Spleen (tissue), 7 donors: Measurements from ENCODE around the gene SOX9.

Experiments
- POLR2A ChIP-seq, 3 donors: fragments of 450-650 bp; IDR thresholded peaks; one replicate each; pipeline ENCODE4 v1.5.1; 2017; ENCODE audit warnings: antibody characterized with exemption in 3 of 3, mild to moderate bottlenecking in 1 of 3
- POLR2AphosphoS5 ChIP-seq, 3 donors: sonication (generic); formaldehyde crosslinking; IDR thresholded peaks; one replicate each; pipeline ENCODE4 v1.5.1; 2017; ENCODE audit warnings: antibody characterized with exemption in 3 of 3
- TF ChIP-seq, protein P1 (sequence below), 11 experiments: fragments of 200-600 bp in 7 of 11; fragments of 450-650 bp in 4 of 11; sonication (generic) in 4 of 11; IDR thresholded peaks in 8 of 11; conservative IDR thresholded peaks in 3 of 11; 1 replicate in 7 of 11; 2 replicates in 4 of 11; pipeline versions ENCODE4 v1.4.0 to v1.8.0; 2016 to 2021; ENCODE audit warnings: antibody characterized with exemption in 11 of 11, inconsistent platforms in 4 of 11, mild to moderate bottlenecking in 1 of 11
- donor health status: DM: no; HTN: no; CAD: no; lungs with moderate emphysema.
- donor health status: DM: no; HTN: no; CAD: no.
- donor health status: DM: no; HTN: no; CAD: no.

DNA sequence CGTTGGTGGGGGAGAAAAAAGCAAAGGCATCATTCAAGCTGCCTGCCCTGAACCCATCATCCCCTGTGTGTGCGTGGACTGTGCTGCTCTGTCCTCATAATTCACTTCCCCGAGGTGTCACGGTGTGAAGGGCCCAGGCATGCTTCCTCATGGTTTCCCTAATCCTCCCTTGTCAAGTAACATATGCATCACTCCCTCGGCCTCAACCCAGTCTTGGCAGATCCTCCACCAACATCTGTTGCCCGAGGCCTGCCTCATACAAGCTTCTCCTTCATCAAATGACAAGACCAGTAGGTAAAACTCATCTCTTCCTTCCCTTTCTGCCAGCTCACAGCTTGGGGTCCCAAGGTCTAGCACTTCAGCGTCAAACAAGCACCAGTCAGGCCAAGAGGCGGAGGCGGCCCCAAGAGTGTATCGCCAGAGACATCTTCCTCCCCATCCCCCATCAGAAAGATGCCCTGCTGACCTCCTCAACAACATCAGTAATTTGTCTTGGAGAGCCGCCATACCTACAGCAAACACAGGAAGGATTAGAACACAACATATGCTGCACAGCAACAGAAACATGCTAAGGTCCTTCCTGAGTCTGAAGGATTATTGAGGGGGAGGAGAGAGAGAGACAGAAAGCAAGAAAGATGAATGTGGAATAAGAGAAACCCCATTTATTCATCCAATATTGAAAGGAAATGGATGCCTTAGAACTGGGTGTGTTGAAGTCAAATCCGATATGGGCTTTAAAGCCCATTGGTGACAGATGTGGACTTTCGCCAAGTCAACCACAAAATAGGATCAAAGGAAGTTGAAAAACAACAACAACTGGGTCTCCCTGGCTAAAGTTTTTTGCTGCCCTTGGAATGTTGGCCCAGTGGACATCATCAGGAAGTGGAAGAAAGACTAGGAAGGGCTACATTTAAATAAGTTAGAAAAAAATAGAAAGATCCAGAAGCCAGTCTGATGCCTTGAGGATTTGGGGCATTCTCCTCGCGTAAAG, 38.4 kb downstream of the SOX9 start:
- TF ChIP-seq, protein P1, sequence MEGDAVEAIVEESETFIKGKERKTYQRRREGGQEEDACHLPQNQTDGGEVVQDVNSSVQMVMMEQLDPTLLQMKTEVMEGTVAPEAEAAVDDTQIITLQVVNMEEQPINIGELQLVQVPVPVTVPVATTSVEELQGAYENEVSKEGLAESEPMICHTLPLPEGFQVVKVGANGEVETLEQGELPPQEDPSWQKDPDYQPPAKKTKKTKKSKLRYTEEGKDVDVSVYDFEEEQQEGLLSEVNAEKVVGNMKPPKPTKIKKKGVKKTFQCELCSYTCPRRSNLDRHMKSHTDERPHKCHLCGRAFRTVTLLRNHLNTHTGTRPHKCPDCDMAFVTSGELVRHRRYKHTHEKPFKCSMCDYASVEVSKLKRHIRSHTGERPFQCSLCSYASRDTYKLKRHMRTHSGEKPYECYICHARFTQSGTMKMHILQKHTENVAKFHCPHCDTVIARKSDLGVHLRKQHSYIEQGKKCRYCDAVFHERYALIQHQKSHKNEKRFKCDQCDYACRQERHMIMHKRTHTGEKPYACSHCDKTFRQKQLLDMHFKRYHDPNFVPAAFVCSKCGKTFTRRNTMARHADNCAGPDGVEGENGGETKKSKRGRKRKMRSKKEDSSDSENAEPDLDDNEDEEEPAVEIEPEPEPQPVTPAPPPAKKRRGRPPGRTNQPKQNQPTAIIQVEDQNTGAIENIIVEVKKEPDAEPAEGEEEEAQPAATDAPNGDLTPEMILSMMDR (IDR thresholded peaks at IDR 0.05 in 8 of 11, conservative IDR thresholded peaks at IDR 0.05 in 3 of 11): no peak
- TF ChIP-seq POLR2A (IDR thresholded peaks at IDR 0.05): no peak
- no peak for TF ChIP-seq POLR2AphosphoS5 (IDR thresholded peaks at IDR 0.05)
